Inflammatory macrophage treated with lipopolysaccharide for 4 hours (primary cell): ENCODE measurements around the gene TMEM269.

Experiments used
- DNase-seq: peaks from one replicate; pipeline ENCODE4 v3.0.0-alpha.2; 2020

The TMEM269 gene

GRCh38 chr1:42825036-42825851 is 40.5 kb downstream of the TMEM269 start:
- DNase-seq = no peak

GRCh38 chr1:42830631-42831030 is 45.8 kb downstream of the TMEM269 start:
- no peak for DNase-seq

GRCh38 chr1:42831273-42831672 is 46.5 kb downstream of the TMEM269 start:
- DNase-seq = no peak

- DNase-seq = no peak
Observed at GRCh38 chr1:42832641-42833240, 48.0 kb downstream of the TMEM269 start.

- DNase-seq = peak; percentile 49
Observed at GRCh38 chr1:42833981-42834380, 49.2 kb downstream of the TMEM269 start.

GRCh38 chr1:42834803-42835202 is 50.0 kb downstream of the TMEM269 start:
- no peak for DNase-seq

GRCh38 chr1:42835422-42835821 is 50.6 kb downstream of the TMEM269 start:
- DNase-seq = no peak

- DNase-seq = peak; percentile 69
Observed at GRCh38 chr1:42837709-42838108, 52.9 kb downstream of the TMEM269 start.

GRCh38 chr1:42838482-42839190 is 53.8 kb downstream of the TMEM269 start:
- peak; percentile 78 for DNase-seq

- DNase-seq = no peak
Observed at GRCh38 chr1:42841010-42841409, 56.2 kb downstream of the TMEM269 start.

GRCh38 chr1:42841440-42842147 is 56.8 kb downstream of the TMEM269 start:
- no peak for DNase-seq

- peak; percentile 90 for DNase-seq
Observed at GRCh38 chr1:42844592-42845140, 59.9 kb downstream of the TMEM269 start.

- DNase-seq = no peak
Observed at GRCh38 chr1:42845193-42845592, 60.4 kb downstream of the TMEM269 start.

- no peak for DNase-seq
Observed at GRCh38 chr1:42845866-42846256, 61.1 kb downstream of the TMEM269 start.

GRCh38 chr1:42846257-42847110 is 61.7 kb downstream of the TMEM269 start, which contains the start of gene ZNF691:
Gene ZNF691, plus strand, starts transcription at chr1:42846613. Its CDS starts 3,046 bp downstream, at chr1:42849659.
- peak; percentile 98 for DNase-seq

GRCh38 chr1:42847111-42847595 is 62.4 kb downstream of the TMEM269 start:
- DNase-seq = no peak

GRCh38 chr1:42847721-42848460 is 63.1 kb downstream of the TMEM269 start:
- no peak for DNase-seq

- DNase-seq = no peak
Observed at GRCh38 chr1:42848823-42849537, 64.2 kb downstream of the TMEM269 start.

- DNase-seq = no peak
Observed at GRCh38 chr1:42849944-42850343, 65.2 kb downstream of the TMEM269 start.
